LNCaP clone FGC (cell line): Measurements from ENCODE around the gene FOXQ1.

Experiments used
- DNase-seq: peaks from one replicate; pipeline ENCODE4 v3.0.0-alpha.2; 2011; ENCODE audit warnings: low read depth
- H3K4me3 ChIP-seq: 2 replicates; pipeline ENCODE4 v1.5.1; 2011; ENCODE audit warnings: mild to moderate bottlenecking, low read depth, low read length, control low read depth
- CTCF ChIP-seq: IDR thresholded peaks from 2 replicates; pipeline ENCODE4 v1.5.1; 2012; ENCODE audit warnings: mild to moderate bottlenecking; ENCODE audit not compliant: control insufficient read depth, insufficient read depth; ENCODE audit errors: extremely low read depth

FOXQ1 gene

DNA sequence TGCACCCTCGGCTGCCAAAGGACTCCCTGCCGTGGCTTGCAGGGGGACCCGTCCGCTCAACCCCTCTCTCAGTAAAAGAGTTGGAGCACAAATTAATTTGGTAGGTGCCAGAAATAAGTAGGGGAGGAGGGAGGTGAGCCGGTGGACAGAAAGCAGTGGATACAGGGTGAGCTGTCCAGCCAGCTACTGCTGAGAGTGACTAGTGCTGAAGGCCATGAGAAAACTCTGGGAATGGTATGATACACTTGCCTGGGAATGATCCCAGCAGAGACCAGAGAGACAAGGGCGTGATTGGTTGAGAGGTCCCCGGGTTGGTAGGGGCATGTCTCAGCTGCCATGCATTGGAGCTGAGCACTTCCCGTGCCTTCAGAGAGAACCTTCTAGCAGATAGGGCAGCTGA is 15.7 kb downstream of the FOXQ1 start:
- no peak for TF ChIP-seq CTCF
- H3K4me3 ChIP-seq: no peak overlapping the region
- DNase-seq: no peak

GRCh38 chr6:1328129-1328800 is 16.4 kb downstream of the FOXQ1 start:
- no peak for DNase-seq
- H3K4me3 ChIP-seq: no peak overlapping the region
- TF ChIP-seq CTCF: no peak

GRCh38 chr6:1329708-1330107 is 17.8 kb downstream of the FOXQ1 start:
- no peak overlapping the region for H3K4me3 ChIP-seq
- no peak for TF ChIP-seq CTCF
- DNase-seq: no peak

DNA sequence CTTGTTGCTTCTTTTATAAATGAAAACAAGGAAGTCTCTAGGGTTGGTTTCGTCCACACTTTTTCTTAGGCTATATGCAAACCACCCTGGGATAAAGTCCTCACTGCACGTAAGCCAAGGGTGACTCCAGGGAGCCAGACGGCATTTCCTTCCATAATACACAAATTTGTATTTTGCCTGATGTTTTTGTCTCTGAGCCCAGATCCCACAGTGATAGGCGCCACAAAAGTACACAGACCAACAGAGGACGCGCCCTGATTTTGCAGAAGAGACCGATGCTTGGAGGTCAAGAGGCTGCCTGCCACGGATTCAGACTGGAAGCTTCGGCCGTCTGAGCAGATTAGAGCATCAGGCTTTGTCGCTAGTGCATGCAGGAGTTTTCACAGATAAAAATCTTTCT is 22.8 kb downstream of the FOXQ1 start:
- no peak for DNase-seq
- no peak overlapping the region for H3K4me3 ChIP-seq

DNA sequence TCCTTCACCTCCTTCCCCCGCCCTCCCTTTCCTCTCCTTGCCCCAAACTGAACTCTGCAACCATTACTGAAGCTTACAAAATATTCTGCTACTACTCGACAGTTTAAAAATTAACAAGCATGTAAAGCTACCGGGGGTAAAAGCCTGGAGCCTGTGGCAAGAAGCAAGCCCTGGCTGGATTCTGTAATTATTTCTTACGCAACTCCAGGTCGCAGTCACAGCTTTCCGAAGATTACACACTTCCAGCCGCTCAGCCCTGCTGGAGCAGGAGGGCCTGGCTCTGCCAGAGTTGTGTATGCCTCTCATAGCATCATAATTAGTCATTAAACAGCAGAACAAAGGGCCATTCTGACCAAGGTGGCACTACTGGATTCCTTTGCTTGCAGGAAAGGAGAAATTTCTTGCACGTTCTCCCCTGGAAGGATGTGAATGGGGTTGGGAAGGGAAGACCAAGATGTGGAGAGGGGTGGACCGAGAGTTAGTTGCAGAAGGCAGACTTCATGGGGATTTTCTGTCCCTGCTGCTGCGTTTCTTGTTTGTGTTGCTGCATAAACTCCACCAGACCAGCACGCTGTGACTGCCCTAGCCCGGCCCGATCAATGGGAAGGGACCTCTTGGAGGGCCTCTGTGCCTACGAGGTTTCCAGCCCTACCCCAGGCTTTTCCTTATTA is 23.6 kb downstream of the FOXQ1 start:
- no peak for TF ChIP-seq CTCF
- no peak overlapping the region for H3K4me3 ChIP-seq
- no peak for DNase-seq

More for the DNA sequence above, 22.8 kb downstream of the FOXQ1 start:
- TF ChIP-seq CTCF: no peak

GRCh38 chr6:1336246-1336843 is 24.4 kb downstream of the FOXQ1 start:
- peak; percentile 98 for TF ChIP-seq CTCF
- H3K4me3 ChIP-seq: no peak overlapping the region
- DNase-seq: peak; percentile 82
